Measurements from ENCODE around the gene SPNS2.

DNA sequence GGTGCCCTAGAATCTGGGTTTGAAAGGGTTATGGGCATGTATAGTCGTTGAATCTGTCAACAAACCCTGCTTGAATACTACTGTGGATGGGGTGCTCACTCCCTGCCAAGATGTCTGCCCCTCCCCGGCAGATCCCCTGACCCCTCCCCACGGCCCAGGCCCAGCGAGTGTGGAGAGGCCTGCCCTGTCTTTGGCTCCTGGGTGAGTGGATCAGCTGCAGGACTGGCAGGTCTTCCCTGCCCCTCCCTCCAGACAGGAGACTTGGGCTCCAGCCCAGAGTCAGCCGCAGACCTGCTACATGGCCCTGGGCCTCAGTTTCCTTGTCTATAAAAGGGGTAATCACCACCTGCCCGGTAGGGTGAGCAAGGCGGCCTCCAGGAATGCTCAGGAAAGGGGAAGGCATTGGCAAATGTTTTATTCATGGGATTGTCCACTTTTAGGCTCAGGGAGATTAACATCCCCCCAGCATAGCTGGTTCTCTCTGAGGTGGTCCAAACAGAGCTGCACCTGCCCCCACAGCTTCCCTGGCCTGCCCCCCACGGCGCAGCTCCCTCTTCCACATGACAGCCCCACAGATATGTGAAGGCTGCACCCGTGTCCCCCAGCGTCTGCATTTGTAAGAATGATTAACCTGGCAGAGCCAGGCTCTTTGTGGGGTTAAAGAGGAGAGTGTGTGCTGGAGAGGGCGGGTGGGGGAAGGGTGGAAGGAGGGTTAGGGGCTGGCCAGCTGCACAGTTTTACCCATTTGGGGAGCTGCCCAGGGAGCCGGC, 18.5 kb upstream of the SPNS2 start:
- no peak for TF ChIP-seq CTCF (conservative IDR thresholded peaks at IDR 0.05 in 1 of 2, IDR thresholded peaks at IDR 0.05 in 1 of 2; ENCODE audit: extremely low read depth in 1 of 2, insufficient read depth in 1 of 2, low read depth in 1 of 2, low read length in 2 of 2)
- TF ChIP-seq EZH2 (IDR thresholded peaks at IDR 0.05; ENCODE audit: borderline replicate concordance, low read length): no peak

Measured in mammary epithelial cell (primary cell).